GM19468 (cell line): Measurements from ENCODE around the gene OTOP1.
"Not testable (repeated sequence)": the region's sequence is repeated elsewhere in the genome, so short reads cannot be mapped to it uniquely, and the experiment has no call there.

Experiments
- ATAC-seq: cut with Tn5 transposase; IDR thresholded peaks from one replicate; pipeline ENCODE4 v1.9.1; 2021; ENCODE audit warnings: mild to moderate bottlenecking, moderate library complexity, moderate number of reproducible peaks; ENCODE audit not compliant: unreplicated experiment; ENCODE audit errors: extremely low read depth

The OTOP1 gene

GRCh38 chr4:4226606-4227438 lies at the start of gene OTOP1:
Gene OTOP1, minus strand, starts transcription at chr4:4226929. Its CDS starts 65 bp downstream, at chr4:4226864.
- no peak for ATAC-seq

- no peak for ATAC-seq
Measured at GRCh38 chr4:4274226-4274625, 47.5 kb upstream of the OTOP1 start.

GRCh38 chr4:4271912-4272311 lies 45.2 kb upstream of the OTOP1 start:
- ATAC-seq = no peak

GRCh38 chr4:4270529-4270928 lies 43.8 kb upstream of the OTOP1 start:
- ATAC-seq = no peak

- ATAC-seq = no peak
Measured at GRCh38 chr4:4269856-4270255, 43.1 kb upstream of the OTOP1 start.

- ATAC-seq = no peak
Measured at GRCh38 chr4:4269331-4269731, 42.6 kb upstream of the OTOP1 start.

- no peak for ATAC-seq
Measured at GRCh38 chr4:4268776-4269175, 42.0 kb upstream of the OTOP1 start.

GRCh38 chr4:4267981-4268380 lies 41.3 kb upstream of the OTOP1 start:
- no peak for ATAC-seq

GRCh38 chr4:4260185-4260751 lies 33.5 kb upstream of the OTOP1 start:
- peak; percentile 76 for ATAC-seq

- ATAC-seq = no peak
Measured at GRCh38 chr4:4259484-4260100, 32.9 kb upstream of the OTOP1 start.

- not testable (repeated sequence) for ATAC-seq
Measured at GRCh38 chr4:4257705-4258104, 31.0 kb upstream of the OTOP1 start.

- ATAC-seq = no peak
Measured at GRCh38 chr4:4256799-4257198, 30.1 kb upstream of the OTOP1 start.

- no peak for ATAC-seq
Measured at GRCh38 chr4:4254666-4255065, 27.9 kb upstream of the OTOP1 start.

- ATAC-seq = no peak
Measured at GRCh38 chr4:4254199-4254598, 27.5 kb upstream of the OTOP1 start.

- ATAC-seq = no peak
Measured at GRCh38 chr4:4249866-4250265, 23.1 kb upstream of the OTOP1 start.

GRCh38 chr4:4249342-4249741 lies 22.6 kb upstream of the OTOP1 start:
- ATAC-seq = not testable (repeated sequence)

- ATAC-seq = no peak
Measured at GRCh38 chr4:4248885-4249203, 22.1 kb upstream of the OTOP1 start.

GRCh38 chr4:4248029-4248884 lies 21.5 kb upstream of the OTOP1 start, which contains the start of gene TMEM128:
Gene TMEM128, minus strand, starts transcription at chr4:4248223. Its CDS starts 21 bp downstream, at chr4:4248202.
- peak; percentile 77 for ATAC-seq

- peak; percentile 6 for ATAC-seq
Measured at GRCh38 chr4:4247696-4248028, 20.9 kb upstream of the OTOP1 start.

- ATAC-seq = no peak
Measured at GRCh38 chr4:4245172-4245571, 18.4 kb upstream of the OTOP1 start.

GRCh38 chr4:4239551-4239950 lies 12.8 kb upstream of the OTOP1 start:
- ATAC-seq = not testable (repeated sequence)
